Trophoblast cell (in vitro differentiated cells and primary cell): ENCODE measurements around the gene ANKRD52.
"Not testable (repeated sequence)": the region's sequence is repeated elsewhere in the genome, so short reads cannot be mapped to it uniquely, and the experiment has no call there.

ENCODE experiments used
- DNase-seq, 2 donors: peaks; one replicate each; pipeline ENCODE4 v3.0.0-alpha.2; 2016
- H2AFZ ChIP-seq: 2 replicates; pipeline ENCODE4 v1.6.1; 2013; ENCODE audit warnings: low read length, moderate library complexity, mild to moderate bottlenecking; ENCODE audit not compliant: insufficient read depth, poor library complexity
- H2AK5ac ChIP-seq: 2 replicates; pipeline ENCODE4 v1.6.1; 2013; ENCODE audit warnings: mild to moderate bottlenecking, low read length
- H2BK120ac ChIP-seq: 2 replicates; pipeline ENCODE4 v1.6.1; 2013; ENCODE audit warnings: low read length, mild to moderate bottlenecking, moderate library complexity; ENCODE audit not compliant: insufficient read depth, poor library complexity
- H2BK12ac ChIP-seq: 2 replicates; pipeline ENCODE4 v1.6.1; 2013; ENCODE audit warnings: mild to moderate bottlenecking, low read length, moderate library complexity
- H2BK5ac ChIP-seq: 2 replicates; pipeline ENCODE4 v1.6.1; 2013; ENCODE audit warnings: low read length, low read depth, moderate library complexity, mild to moderate bottlenecking; ENCODE audit not compliant: poor library complexity
- H3K14ac ChIP-seq: 2 replicates; pipeline ENCODE4 v1.6.1; 2013; ENCODE audit warnings: mild to moderate bottlenecking, low read length
- H3K18ac ChIP-seq: 2 replicates; pipeline ENCODE4 v1.6.1; 2013; ENCODE audit warnings: mild to moderate bottlenecking, low read length
- H3K23ac ChIP-seq: 2 replicates; pipeline ENCODE4 v1.6.1; 2013; ENCODE audit warnings: low read length
- H3K27ac ChIP-seq: 2 replicates; pipeline ENCODE4 v1.5.1; 2013; ENCODE audit warnings: low read depth, mild to moderate bottlenecking, inconsistent platforms, low read length, moderate library complexity
- H3K27me3 ChIP-seq: 2 replicates; pipeline ENCODE4 v1.6.1; 2013; ENCODE audit warnings: inconsistent platforms, mild to moderate bottlenecking, low read length, moderate library complexity; ENCODE audit not compliant: insufficient read depth
- H3K36me3 ChIP-seq, 2 experiments: 1 replicate in 1 of 2; 2 replicates in 1 of 2; pipeline ENCODE4 v1.6.1; 2013; ENCODE audit warnings: low read length in 2 of 2, mild to moderate bottlenecking in 2 of 2, moderate library complexity in 1 of 2; ENCODE audit not compliant: insufficient read depth in 2 of 2, control insufficient read depth in 1 of 2
- H3K4ac ChIP-seq: 2 replicates; pipeline ENCODE4 v1.6.1; 2013; ENCODE audit warnings: low read depth, mild to moderate bottlenecking, low read length, moderate library complexity
- H3K4me1 ChIP-seq, 2 experiments: 1 replicate in 1 of 2; 2 replicates in 1 of 2; pipeline ENCODE4 v1.6.1; 2013; ENCODE audit warnings: low read length in 2 of 2, mild to moderate bottlenecking in 2 of 2, moderate library complexity in 1 of 2; ENCODE audit not compliant: insufficient read depth in 2 of 2, control insufficient read depth in 1 of 2
- H3K4me2 ChIP-seq: 2 replicates; pipeline ENCODE4 v1.6.1; 2013; ENCODE audit warnings: inconsistent platforms, mild to moderate bottlenecking, low read length, moderate library complexity
- H3K4me3 ChIP-seq: 2 replicates; pipeline ENCODE4 v1.5.1; 2013; ENCODE audit warnings: mild to moderate bottlenecking, low read depth, low read length, inconsistent platforms
- H3K79me1 ChIP-seq: one replicate; pipeline ENCODE4 v1.6.1; 2013; ENCODE audit warnings: low read length
- H3K79me2 ChIP-seq: 2 replicates; pipeline ENCODE4 v1.6.1; 2013; ENCODE audit warnings: low read length, mild to moderate bottlenecking; ENCODE audit not compliant: control insufficient read depth, insufficient read depth, poor library complexity
- H3K9ac ChIP-seq: 2 replicates; pipeline ENCODE4 v1.6.1; 2013; ENCODE audit warnings: mild to moderate bottlenecking, low read length
- H3K9me3 ChIP-seq: 2 replicates; pipeline ENCODE4 v1.6.1; 2013; ENCODE audit warnings: low read depth, mild to moderate bottlenecking, control low read depth, inconsistent platforms, low read length; ENCODE audit not compliant: insufficient read depth
- H4K12ac ChIP-seq: 2 replicates; pipeline ENCODE4 v1.6.1; 2013; ENCODE audit warnings: low read depth, mild to moderate bottlenecking, low read length, moderate library complexity
- H4K8ac ChIP-seq: 2 replicates; pipeline ENCODE4 v1.6.1; 2013; ENCODE audit warnings: low read depth, mild to moderate bottlenecking, low read length, moderate library complexity
- H4K91ac ChIP-seq: one replicate; pipeline ENCODE4 v1.6.1; 2013; ENCODE audit warnings: low read depth, mild to moderate bottlenecking, low read length, moderate library complexity
- WGBS: extraction: QIAGEN DNeasy Blood & Tissue Kit; methylation state at CpG from one replicate; pipeline ENCODE4 v1.1.7; 2013; ENCODE audit warnings: missing lambda C conversion rate; ENCODE audit not compliant: insufficient read length, insufficient coverage; ENCODE audit errors: extremely low coverage; 5-methylcytosine and 5-hydroxymethylcytosine counted together

Gene ANKRD52

GRCh38 chr12:56262955-56263354 lies 4.8 kb upstream of the ANKRD52 start:
- no CpG with 5 or more reads among the region's 7 CpGs for WGBS
- not testable (repeated sequence) for H3K9ac ChIP-seq, H3K27me3 ChIP-seq, DNase-seq, H2BK12ac ChIP-seq, H2BK120ac ChIP-seq, H3K27ac ChIP-seq, H3K4me2 ChIP-seq, H3K18ac ChIP-seq, H3K4me1 ChIP-seq, H4K8ac ChIP-seq, H2AK5ac ChIP-seq, H2BK5ac ChIP-seq, H3K4me3 ChIP-seq, H4K12ac ChIP-seq, H3K36me3 ChIP-seq, H3K23ac ChIP-seq, H4K91ac ChIP-seq, H3K14ac ChIP-seq, H3K9me3 ChIP-seq, H3K79me2 ChIP-seq, H2AFZ ChIP-seq, H3K4ac ChIP-seq
- H3K79me1 ChIP-seq: peaks cover 10% of the 10 kb centered on the region

- no peak overlapping the region for H3K18ac ChIP-seq
- peaks cover 10 to 11% of the 10 kb centered on the region in 2 experiments for H3K4me1 ChIP-seq
- no peak overlapping the region for H2AFZ ChIP-seq
- no peak overlapping the region for H3K9ac ChIP-seq
- H4K91ac ChIP-seq: no peak overlapping the region
- H3K4me3 ChIP-seq: no peak overlapping the region
- H3K4me2 ChIP-seq: no peak overlapping the region
- no peak overlapping the region for H3K23ac ChIP-seq
- peaks cover 12% of the 10 kb centered on the region for H3K79me1 ChIP-seq
- H3K9me3 ChIP-seq: no peaks in the 10 kb centered on the region
- no peak overlapping the region for H4K8ac ChIP-seq
- no peaks in the 10 kb centered on the region for H3K27me3 ChIP-seq
- peaks cover 2 to 5% of the 10 kb centered on the region in 2 experiments for H3K36me3 ChIP-seq
- no peak overlapping the region for H3K27ac ChIP-seq
- no peak overlapping the region for H2AK5ac ChIP-seq
- DNase-seq: peak; percentile 75 to 90
- no peak overlapping the region for H2BK120ac ChIP-seq
- peaks cover 11% of the 10 kb centered on the region for H3K79me2 ChIP-seq
- no CpG with 5 or more reads among the region's 5 CpGs for WGBS
- H3K14ac ChIP-seq: no peak overlapping the region
- no peak overlapping the region for H4K12ac ChIP-seq
- H2BK5ac ChIP-seq: no peak overlapping the region
- H3K4ac ChIP-seq: no peak overlapping the region
- H2BK12ac ChIP-seq: no peak overlapping the region
Measured at GRCh38 chr12:56261503-56262232, 3.5 kb upstream of the ANKRD52 start.

GRCh38 chr12:56260921-56261320 lies 2.7 kb upstream of the ANKRD52 start:
- Histone ChIP-seq H3K4me1 (peaks cover 8 to 9% of the 10 kb centered on the region in 2 experiments), H3K79me1 (peaks cover 12% of the 10 kb centered on the region), H4K12ac (no peak overlapping the region), H3K4me3 (no peak overlapping the region), H2BK120ac (no peak overlapping the region), H3K27ac (no peak overlapping the region), H4K91ac (no peak overlapping the region), H3K27me3 (no peaks in the 10 kb centered on the region), H2BK5ac (no peak overlapping the region), H3K4ac (no peak overlapping the region), H2AK5ac (no peak overlapping the region), H3K18ac (no peak overlapping the region), H2AFZ (no peak overlapping the region), H3K9me3 (no peaks in the 10 kb centered on the region), H2BK12ac (no peak overlapping the region), H3K14ac (no peak overlapping the region), H3K9ac (no peak overlapping the region), H3K4me2 (no peak overlapping the region), H3K79me2 (peaks cover 11% of the 10 kb centered on the region), H4K8ac (no peak overlapping the region), H3K36me3 (peaks cover 7 to 8% of the 10 kb centered on the region in 2 experiments), H3K23ac (no peak overlapping the region)
- no peak for DNase-seq
- no CpG with 5 or more reads among the region's 3 CpGs for WGBS

- Histone ChIP-seq H3K14ac (no peak overlapping the region), H2BK12ac (no peak overlapping the region), H2AK5ac (no peak overlapping the region), H3K36me3 (peaks cover 11 to 14% of the 10 kb centered on the region in 2 experiments), H3K4ac (no peak overlapping the region), H4K91ac (no peak overlapping the region), H4K12ac (no peak overlapping the region), H2BK5ac (no peak overlapping the region), H4K8ac (no peak overlapping the region), H3K27me3 (no peaks in the 10 kb centered on the region), H3K4me1 (peaks cover 8 to 9% of the 10 kb centered on the region in 2 experiments), H3K23ac (no peak overlapping the region), H3K4me3 (no peak overlapping the region), H3K79me2 (peaks cover 11% of the 10 kb centered on the region), H3K27ac (no peak overlapping the region), H3K9me3 (no peaks in the 10 kb centered on the region), H3K9ac (no peak overlapping the region), H2BK120ac (no peak overlapping the region), H2AFZ (no peak overlapping the region), H3K4me2 (no peak overlapping the region), H3K18ac (no peak overlapping the region), H3K79me1 (peaks cover 12% of the 10 kb centered on the region)
- WGBS: no CpG with 5 or more reads among the region's 8 CpGs
- no peak for DNase-seq
Measured at GRCh38 chr12:56260380-56260779, 2.2 kb upstream of the ANKRD52 start.
